Stimulated activated CD4-positive, alpha-beta T cell treated with anti-CD3 and anti-CD28 coated beads, Interleukin-15, amount 100 ng/mL, for 24 hours (primary cell): Measurements from ENCODE around the gene PRSS53.
A peak's percentile ranks its signal among the peaks of the same experiment; 100 is the strongest.

Experiments
- DNase-seq: peaks from one replicate; pipeline ENCODE4 v3.0.0-alpha.2; 2020

PRSS53 gene

DNA sequence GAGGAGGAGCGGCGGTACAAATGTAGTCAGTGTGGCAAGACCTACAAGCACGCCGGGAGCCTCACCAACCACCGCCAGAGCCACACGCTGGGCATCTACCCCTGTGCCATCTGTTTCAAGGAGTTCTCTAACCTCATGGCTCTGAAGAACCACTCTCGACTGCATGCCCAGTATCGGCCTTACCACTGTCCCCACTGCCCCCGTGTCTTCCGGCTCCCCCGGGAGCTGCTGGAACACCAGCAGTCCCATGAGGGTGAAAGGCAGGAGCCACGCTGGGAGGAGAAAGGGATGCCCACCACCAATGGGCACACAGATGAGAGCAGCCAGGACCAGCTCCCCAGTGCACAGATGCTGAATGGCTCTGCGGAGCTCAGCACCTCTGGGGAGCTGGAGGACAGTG lies 11.7 kb downstream of the PRSS53 start:
- DNase-seq = no peak

DNA sequence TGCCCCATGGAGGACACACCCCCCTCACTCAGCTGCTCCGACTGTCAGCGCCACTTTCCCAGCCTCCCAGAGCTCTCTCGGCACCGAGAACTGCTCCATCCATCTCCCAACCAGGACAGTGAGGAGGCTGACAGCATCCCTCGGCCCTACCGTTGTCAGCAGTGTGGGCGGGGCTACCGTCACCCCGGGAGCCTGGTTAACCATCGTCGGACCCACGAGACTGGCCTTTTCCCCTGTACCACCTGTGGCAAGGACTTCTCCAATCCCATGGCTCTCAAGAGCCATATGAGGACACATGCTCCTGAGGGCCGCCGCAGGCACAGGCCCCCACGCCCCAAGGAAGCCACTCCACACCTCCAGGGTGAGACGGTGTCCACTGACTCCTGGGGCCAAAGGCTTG lies 12.4 kb downstream of the PRSS53 start:
- DNase-seq = no peak

DNA sequence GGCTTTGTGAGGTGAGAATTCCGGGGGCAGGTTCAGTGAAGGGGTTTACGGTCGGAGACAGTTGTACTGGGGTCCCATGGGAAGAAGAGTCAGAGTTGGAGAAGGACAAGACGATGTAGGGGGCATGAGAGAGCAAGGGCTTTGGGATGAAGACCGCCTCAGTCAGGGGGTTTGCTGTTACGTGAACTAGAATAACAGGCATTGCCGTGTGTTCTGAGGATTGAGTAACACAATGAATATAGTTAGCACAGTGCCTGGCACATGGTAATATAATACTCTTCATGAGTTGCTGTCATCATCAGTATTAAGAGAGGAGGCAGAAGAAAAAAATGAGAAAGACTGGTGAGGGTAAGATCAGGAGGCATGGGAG lies 13.9 kb downstream of the PRSS53 start:
- no peak for DNase-seq

DNA sequence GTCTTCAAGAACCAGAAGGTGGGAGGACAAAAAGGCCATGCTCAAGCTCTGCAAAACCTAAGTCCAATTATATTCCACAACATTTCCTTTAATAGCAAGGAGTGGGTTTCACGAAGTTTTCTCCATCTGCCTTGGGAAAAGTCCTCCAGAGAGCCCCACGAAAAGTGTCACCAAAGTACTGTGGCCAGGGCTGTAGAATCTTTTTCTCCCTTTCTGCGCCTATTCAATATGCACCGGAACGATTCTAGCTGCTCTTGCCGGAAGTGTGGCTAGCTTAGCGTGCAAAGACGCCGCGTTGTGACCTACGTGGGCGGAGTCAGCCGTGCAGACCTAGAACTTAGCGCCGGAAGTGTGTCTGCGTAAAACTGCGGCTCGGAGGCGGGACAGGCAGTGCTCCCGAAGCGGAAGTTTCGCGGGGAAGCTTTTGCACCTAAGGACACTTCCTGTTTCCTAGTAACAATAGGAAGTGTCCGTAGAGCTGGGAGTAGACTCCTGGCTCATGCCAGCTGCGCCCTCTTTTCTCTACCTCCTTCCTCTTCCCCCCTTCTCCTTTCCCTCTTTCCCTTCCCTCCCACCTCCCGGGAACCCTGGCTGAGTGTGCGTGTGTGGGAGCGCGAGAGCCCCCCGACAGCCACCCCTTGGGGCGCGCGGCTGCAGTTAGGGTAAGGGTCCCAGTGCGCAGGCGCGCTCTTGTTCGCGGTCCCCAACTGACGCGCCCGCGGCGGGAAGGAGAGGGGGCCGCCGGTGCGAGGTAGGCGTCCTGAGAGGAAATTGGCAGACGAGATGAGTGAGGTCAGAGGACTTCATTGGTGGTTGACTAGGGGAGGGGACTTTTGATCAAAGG lies 14.6 kb downstream of the PRSS53 start, which contains the start of the genes ZNF646 and ZNF668:
Gene ZNF646, plus strand, starts transcription at position 453 of the 844 bp plus-strand sequence. CDS start 1,903 bp downstream, outside the sequence.
Gene ZNF668, minus strand, starts transcription at position 271 of the 844 bp plus-strand sequence. CDS start 9,781 bp downstream, outside the sequence.
- DNase-seq = peak; percentile 99

DNA sequence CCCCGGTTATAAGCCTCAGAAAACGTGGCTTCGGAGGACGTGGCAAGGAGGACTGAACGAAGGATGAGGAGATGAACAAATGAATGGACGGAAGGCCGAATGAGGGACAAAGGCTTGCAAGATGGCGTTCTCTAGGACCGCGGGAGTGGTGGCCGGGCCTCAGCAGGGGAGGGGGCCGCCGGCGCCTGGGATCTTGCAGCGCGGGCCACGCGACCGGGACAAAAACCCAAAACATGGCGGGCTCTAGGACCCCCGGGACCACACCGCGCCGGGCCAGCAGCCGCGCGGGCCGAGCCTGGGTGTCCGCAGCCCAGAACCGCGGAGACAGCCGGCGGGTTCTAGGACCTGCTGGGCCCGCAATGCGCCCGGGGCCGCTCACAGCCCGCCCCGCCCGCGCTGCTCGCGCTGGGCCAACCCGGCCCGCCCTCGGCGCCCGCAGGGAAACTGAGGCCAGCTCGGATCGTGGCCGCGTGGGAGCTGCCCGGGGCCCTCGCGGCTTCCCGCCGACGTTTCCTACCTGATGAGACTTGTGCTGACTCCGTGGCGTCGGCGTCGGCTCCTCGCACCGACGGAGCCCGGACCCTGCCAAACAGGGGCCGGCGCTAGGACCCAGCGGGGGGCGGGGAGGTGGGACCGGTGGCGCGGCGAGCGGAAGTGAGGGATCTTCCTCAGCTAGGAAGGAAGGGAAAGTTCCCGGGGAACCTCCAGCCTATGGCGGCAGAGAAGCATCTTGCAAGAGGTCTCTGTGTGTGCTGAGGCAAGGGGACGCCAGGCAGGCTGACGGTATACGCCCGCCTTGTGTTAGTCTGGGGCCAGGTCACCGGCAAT lies 15.4 kb downstream of the PRSS53 start:
- peak; percentile 95 for DNase-seq

DNA sequence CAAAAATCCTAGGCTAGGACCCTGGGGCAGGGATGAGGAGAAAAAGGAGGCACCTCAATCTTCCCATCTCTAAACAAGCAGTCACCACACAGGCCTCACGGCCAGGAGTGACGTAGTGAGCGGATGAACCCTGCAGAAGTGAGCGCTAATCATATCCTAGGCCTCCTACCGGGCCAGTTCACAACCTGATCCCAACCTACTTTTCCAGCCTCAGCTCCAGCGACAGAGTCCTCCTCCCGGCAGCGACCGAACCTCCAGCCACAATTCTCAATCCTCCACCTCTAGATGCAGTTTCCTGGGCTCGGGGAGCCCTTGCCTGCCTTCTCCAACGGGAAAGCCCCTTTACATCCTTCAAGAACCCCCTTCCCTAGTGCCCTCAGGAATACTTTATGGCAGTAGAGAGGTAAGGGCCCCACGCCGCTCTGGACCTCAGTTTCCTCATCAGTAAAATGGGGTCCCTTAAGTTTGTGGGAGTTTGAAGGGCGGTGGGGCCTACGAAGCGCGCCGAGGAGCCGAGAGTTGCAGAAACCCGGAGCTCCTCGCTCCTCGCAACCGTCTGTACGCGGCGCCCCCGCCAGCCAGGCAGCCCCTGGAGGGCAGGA lies 16.1 kb downstream of the PRSS53 start:
- peak; percentile 58 for DNase-seq

DNA sequence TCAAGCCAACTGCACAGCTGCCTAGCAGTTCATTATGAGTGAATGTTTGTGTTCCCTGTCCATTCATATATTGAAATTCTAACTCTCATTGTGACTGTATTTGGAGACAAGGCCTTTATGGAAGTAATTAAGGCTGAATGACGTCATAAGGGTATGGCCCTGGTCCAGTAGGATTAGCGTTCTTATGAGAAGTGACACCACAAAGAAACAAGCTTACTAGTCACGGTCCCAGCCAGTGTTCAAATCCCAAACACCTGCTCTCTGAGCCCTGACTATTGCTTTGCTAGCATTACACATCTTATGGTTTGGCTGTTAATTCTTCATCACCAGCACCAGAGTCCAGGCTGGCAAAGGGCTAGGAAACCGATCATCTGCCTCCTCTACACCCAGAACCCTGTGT lies 16.9 kb downstream of the PRSS53 start:
- no peak for DNase-seq

DNA sequence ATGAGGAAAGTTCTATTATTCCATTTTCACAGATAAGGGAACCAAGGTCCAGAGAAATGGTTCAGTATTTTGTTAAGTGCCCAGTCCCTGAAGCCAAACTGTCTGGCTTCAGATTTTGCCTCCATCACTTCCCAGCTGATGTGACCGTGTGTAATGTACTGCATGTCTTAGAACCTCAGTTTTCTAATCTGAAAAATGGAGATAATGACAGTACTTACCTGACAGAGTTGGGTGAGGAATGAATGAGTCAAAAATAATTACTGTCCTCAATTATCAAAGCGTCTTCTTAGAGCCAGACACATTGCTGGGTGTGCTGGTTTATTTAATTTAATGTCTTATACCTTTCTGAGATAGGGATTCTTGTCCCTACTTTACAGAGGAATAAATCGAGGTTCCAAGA lies 21.4 kb downstream of the PRSS53 start:
- no peak for DNase-seq

DNA sequence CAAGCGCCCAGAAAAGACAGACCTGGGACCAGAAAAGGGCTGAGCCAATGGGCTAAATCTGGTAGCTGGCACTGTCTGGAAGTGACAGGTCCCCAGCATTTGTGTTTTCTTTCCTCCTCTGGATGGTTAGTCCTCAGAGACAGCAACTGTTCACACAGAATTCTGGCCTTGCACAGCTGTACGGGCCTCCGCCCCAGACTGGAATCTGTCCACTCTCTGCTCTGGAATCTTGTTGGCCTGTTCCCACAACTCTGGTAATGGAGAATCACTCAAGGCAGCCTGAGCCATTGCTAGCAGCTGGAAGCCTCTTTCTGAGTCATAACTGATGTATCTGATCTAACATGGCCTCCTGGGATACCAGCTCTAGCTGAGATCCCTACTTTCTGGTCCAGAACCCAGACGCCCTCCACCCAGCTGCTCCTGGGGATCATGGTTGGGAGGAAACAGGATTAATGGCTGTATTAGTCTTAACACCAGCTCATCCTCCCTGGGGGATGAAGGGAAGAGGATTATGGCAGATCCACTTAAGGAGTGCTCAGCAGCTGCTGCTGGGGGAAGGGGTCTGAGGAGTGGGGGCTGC lies 23.8 kb downstream of the PRSS53 start:
- DNase-seq = no peak

DNA sequence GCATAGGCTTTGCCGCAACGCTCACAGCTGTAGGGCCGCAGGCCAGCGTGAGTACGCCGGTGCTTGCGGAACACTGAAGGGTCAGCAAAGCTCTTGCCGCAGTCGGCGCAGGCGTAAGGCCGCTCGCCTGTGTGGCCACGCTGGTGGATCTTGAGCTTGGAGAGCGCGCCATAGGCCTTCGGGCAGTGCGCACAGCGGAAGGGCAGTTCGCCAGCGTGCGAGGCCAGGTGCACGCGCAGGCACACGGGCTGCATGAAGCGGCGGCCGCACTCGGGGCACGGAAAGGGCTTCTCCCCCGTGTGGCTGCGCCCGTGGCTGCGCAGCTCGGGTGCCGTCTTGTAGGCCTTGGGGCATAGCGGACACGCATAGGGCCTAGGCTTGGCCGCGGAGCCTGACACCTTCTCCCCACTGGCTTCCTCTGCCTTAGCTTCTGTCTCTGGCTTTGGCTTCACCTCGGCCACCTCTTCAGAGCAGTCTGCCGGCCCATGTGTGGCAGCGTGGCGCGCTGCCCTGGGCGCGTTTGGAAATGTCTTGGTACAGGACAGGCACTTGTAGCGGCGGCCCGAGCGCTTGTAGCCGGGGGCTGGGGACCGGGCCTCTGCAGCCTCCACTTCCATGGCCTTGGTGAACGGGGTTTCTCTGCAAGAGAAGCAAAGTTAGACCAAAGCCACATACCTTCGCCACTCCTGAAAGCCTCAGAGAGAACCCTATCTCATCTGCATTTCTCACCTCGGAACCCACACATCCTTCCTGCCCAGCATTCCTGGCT lies 24.7 kb downstream of the PRSS53 start:
- DNase-seq = no peak

DNA sequence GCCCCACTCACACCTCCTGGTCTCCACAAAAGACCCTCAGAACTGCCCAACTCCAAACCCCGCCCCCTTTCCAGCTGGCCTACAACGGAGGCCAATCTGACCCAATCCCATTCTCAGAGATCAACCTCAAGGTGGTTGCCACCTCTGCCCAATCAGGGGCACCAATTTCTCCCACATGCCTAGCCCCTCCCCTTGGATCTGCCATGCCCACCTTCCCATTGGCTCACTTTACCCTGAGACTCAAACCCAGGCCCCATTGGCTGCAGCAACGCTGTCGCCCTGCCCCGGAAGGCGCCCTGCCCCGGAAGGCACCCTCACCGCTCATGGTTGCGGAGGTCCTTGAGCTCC lies 25.3 kb downstream of the PRSS53 start:
- no peak for DNase-seq

DNA sequence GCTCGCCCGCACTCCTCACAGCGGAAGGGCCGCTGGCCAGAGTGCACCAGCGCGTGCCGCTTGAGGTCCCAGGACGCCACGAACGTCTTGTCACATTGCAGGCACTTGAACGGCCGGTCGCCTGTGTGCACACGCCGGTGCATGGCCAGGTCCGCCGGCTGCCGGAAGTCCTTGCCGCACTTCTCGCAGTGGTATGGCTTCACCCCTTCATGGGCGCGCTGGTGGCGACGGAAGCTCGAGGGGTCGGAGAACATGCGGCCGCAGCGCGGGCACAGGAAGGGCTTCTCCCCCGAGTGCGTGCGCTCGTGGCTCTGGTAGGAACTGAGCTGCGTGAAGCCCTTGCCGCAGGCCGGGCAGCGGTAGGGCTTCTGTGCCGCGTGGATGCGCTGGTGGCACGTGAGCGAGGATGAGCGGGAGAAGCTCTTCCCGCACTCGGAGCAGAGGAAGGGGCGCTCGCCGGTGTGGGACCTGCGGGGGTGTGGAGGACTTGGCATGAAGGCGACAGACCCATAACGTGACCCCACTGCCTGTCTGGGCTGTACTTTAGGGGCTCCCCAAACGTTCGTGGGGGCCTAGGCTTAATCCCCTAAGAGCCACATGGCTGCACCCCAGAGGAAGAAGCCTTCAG lies 26.8 kb downstream of the PRSS53 start:
- DNase-seq = no peak

DNA sequence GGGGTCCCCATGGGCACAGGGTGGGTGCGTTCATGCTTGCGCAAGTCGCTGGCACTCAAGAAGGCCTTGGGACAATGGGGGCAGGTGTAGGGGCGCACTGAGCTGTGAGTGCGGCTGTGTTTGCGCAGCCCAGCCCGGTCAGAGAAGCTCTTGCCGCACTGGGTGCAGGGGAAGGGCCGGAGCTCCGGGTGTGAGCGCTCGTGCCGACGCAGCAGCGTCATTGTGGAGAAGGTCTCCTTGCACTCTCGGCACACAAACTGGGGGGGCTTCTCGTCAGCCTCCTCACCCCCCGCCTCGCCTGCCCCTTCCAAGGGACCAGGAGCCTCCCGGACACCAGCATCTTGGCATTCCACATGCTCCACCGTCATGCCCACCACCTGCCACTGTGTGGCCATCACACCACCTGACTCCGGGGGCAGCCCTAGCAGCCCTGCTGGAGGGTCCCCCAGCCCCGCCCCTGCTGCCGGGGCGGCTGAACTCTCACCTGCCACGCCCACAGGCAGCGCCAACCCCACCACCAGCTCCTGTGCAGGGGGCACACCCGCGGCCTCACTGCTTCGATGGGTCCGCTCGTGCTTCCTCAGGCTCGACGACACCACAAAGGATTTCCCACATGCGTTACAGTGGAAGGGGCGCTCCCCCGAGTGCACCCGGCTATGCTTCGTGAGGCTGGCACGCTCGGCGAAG lies 27.5 kb downstream of the PRSS53 start:
- DNase-seq = no peak

DNA sequence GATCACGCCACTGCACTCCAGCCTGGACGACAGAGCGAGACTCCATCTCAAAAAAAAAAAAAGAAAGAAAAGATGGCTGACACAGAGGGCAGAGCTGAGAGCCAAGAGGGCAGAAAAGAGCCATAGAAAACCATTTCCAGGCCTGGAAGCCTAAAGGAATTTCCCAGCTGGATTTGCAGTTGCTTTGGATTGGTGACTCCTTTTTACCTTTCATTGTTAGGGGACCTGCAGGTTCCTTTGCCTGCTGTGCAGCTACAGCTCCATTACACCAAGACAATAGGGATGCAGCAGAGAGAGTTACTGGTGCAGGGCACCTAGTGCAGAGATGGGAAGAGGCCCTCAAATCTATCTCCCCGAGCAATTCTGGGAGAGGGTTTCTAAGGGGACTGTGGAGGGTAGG lies 33.1 kb downstream of the PRSS53 start:
- DNase-seq = no peak

DNA sequence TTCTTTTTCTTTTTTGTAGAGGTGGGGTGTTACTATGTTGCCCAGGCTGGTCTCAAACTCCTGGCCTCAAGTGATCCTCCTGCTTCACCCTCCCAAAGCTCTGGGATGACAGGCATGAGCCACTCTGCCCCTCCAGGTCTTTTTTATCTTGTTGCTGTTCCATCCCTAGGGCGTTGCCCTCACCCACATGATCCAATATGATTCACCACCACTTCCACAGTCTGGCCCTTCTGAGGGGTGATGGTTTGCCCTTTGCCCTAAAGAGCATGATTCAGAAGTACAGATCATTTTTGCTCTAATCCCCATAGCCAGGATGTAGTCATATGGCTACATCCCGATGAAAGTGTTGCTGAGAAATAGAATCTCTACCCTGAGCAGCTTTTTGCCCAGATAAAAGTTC lies 36.6 kb downstream of the PRSS53 start:
- no peak for DNase-seq

DNA sequence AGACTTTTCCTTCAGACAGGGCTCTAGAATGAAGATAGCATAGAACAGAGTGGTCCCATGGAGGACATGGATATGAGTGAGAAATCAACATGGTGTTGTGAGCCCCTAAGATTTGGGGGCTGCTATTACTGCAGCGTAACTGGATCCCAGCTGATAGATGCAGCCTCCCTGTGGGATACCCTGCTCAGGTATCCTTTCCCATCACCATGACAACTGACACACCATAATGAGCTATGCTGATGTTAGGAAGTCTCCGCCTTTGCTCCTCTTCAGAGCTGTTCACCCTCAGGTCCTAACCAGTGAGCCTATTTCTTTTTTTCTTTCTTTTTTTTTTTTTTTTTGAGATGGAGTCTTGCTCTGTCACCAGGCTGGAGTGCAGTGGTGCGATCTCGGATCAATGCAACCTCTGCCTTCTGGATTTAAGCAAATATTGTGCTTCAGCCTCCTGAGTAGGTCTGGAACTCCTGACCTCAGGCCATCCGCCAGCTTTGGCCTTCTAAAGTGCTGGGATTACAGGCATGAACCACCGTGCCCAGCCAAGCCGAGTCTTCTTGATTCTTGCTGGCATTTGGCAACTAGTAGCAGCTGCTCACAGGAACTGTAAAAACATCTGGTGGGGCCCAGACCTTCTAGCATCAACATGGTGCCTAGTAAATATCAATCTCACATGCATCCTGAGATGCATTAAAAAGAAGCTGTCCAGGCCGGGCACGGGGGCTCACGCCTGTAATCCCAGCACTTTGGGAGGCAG lies 38.3 kb downstream of the PRSS53 start:
- DNase-seq = no peak

DNA sequence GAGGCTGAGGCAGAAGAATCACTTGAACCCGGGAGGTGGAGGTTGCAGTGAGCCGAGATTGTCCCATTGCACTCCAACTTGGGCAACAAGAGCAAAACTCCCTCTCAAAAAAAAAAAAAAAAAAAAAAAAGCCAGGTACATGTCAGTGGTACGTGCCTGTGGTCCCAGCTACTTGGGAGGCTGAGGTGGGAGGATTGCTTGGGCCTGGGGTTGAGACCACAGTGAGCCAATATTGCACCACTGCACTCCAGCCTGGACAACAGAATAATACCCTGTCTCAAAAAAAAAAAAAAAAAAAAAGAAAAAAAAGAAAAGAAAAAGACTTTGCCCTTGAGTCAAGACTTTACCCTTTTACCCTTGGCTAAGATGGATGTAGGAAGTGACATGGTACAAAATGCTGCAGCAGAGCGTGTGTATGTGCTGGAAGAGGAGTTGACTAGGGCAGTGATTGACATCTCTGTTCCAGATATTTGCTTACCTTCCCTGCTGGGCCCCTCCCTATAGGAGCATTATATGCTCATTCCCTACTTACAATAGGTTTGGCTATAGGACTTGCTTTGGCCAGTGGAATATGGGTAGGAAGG lies 44.8 kb downstream of the PRSS53 start:
- DNase-seq = no peak

DNA sequence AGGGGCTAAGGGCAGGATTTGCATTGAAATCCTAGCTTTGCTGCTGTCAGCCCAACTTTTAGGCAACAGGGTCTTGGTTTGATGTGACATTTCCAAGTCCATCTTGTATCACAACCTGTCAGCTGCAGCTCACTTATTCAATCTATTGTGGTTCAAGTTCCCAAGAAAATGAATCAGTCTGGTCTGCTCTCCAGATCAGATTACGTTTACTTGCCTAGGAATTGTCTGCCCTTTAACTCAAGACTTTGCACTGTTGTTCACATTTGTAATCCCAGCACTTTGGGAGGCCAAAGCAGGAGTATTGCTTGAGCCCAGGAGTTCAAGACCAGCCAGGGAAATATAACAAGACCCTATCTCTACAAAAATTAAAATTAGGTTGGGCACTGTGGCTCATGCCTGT lies 45.4 kb downstream of the PRSS53 start:
- DNase-seq = no peak

DNA sequence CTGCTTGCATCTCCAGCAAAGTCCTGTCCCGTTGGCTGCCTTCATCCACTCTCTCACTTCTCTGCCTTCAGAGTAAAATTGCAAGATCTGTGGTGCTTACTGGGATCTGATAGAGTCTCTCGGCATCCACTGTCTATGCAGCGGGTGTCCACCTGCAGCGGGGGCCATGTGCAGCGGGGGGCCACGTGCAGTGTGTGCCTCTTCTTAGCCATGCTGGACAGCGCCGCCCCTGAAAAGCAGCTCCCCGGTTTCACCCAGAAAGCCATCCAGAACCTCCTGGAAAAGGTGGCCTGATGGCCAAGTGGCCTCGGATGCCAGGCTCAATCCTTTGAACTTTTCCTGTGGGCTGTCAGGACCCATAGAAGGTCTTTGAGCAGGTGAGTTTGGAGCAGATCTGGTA lies 45.9 kb downstream of the PRSS53 start:
- no peak for DNase-seq

DNA sequence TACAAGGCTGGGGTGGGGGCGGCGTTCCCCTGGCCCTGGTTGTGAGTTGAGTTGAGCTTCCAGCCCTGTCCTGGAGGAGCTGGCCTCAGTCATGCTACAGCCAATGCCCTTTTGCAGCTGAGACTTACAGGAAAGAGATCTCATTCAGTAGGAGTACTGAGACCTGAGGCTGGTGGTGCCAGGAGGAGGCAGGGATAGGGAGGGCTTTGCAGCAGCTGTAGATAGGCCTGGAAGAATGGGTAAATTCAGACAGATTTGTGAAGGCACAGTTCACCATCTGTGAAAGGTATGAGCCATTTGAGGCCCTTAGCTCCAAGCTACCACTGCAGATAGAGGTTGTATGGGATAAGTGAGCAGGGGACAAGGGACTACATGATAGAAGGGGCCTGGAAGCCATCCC lies 49.8 kb downstream of the PRSS53 start:
- DNase-seq = no peak
